Measurements from ENCODE around the gene SLC9A8.
A peak's percentile ranks its signal among the peaks of the same experiment; 100 is the strongest.

Gene SLC9A8

DNA sequence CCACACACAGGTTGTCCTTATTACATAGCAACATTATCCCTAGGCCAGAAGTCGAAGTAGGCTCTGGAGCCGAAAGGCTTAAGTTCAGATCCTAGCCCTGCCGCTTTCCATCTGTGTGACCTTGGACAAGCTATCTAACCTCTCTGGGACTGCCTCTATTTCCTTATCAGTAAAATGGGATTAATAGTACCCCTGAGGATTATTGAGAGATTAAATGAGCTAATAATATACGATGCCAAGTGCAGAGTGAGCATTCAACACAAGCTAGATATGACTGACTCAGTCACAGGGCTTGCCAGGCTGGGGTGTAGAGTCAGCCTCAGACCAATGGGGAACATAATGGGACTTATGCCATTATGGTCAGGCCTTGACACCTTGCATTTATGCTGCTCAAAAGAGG is 111.6 kb downstream of the SLC9A8 start:
- no peak for DNase-seq

DNA sequence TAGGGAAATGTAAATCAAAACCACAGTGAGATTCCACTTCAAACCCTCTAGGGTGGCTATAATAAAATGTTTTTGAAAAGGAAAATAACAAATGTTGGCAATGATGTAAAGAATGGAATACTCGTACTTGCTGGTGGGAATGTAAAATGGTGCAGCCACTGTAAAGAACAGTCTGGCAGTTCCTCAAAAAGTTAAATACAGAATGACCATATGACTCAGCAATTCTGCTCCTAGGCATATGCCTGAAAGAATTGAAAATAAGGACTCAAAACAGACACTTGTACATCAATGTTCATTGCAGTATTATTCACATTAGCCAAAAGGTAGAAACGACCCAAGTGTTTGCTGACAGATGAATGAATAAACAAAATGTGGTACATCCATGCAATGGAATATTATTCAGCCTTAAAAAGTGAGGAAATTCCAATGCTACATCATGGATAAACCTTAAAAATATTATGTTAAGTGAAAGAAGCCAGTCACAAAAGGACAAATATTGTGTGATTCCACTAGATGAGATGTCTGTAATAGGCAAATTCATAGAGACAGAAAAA is 113.3 kb downstream of the SLC9A8 start:
- no peak for DNase-seq

DNA sequence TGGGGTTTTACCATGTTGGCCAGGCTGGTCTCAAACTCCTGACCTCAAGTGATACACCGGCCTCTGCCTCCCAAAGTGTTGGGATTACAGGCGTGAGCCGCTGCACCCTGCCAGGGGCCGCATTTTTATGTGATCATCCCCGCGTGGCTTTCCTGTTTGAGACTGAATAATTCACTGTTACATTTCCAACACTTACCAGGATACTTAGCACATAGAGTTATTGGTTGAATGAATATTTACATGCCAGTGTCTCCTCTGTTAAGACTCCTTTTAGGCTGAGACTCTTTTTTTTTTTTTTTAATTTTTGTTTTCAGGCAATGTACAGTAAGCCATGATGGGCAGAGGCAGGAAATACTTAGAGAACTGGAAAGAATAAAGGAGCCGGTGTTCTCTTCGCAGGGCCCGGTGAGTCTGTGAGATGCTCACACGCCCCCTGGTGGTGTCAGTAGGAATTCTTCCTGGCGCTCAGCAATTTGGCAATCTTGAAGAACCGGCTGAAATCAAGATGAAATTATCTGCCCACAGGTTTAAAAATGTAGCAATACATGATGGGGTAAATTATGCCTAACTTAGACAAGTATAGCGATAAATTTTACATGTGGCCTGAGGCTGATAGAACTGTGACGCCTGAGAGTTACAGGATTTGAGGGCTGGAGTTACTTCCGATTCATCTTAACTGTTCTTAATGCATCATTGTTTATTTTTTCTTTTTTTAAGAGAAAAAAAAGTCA is 115.9 kb downstream of the SLC9A8 start:
- peak; percentile 79 for DNase-seq

DNA sequence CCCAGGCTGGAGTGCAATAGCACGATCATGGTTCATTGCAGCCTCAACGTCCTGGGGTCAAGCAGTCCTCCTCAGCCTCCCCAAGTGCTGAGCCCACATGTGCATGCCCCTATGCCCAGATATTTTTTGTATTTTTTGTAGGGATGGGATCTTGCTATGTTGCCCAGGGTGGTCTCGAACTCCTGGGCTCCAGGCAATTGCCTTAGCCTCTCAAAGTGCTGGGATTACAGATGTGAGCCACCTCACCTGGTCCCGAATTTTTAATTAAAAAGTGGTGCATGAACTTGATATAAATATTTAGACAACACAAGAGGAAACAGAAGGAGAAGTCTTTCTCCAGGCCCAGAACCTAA is 116.5 kb downstream of the SLC9A8 start:
- no peak for DNase-seq

DNA sequence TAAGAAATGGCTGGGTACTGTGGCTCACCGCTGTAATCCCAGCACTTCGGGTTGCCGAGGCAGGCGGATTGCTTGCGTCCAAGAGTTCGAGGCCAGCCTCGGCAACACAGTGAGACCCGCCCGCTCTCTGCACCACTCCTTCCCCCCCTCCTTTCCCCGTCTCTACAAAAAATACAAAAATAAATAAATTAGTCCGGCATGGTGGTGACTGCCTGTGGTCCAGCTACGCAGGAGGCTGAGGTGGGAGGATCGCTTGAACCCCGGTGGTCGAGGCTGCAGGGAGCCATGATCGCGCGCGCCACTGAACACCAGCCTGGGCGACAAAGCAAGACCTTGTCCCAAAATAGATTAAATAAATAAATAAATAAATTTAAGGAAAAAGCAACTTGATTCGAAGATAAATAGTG is 123.1 kb downstream of the SLC9A8 start:
- DNase-seq = no peak

DNA sequence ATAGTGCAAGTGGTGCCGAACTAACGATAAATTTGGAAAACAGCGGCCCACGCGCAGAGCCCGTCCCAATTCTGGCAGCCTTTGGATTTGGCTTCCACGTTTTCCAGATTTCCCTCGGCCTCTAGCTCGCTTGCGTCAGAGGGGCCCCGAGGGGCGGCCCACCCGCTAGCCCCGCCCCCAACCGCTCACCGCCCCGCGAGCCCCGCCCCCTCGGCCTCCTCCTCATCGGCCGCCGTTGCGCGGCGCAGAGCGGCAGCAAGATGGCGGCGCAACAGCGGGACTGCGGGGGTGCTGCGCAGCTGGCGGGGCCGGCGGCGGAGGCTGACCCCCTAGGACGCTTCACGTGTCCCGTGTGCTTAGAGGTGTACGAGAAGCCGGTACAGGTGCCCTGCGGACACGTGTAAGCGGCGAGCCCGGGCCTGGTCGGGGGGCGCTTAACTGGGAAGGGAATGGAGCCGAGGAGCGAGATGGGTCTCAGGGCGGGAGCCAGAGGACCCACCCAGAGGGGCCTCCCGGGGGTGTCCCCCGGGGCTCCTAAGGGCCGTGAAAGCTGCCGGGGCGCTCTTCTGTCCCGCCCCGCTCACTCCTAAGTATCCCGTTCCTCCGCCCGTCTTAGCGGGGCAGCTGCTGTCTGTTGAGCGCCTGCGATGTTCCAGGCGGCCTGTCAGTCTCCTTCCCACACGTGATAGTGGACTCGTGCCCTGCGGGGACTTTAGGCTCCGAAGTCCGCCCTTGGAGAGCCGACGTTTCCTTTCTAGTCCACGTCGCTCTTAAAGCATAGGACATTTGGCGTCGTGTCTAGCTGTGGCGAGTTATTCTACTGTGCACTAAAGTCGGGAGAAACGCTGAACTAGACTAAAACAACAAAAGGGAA is 123.8 kb downstream of the SLC9A8 start, which contains the start of gene RNF114:
TSS of gene RNF114 (plus strand) at position 245 of the 874 bp plus-strand sequence. CDS start at position 261, 16 bp downstream.
- peak; percentile 88 for DNase-seq

DNA sequence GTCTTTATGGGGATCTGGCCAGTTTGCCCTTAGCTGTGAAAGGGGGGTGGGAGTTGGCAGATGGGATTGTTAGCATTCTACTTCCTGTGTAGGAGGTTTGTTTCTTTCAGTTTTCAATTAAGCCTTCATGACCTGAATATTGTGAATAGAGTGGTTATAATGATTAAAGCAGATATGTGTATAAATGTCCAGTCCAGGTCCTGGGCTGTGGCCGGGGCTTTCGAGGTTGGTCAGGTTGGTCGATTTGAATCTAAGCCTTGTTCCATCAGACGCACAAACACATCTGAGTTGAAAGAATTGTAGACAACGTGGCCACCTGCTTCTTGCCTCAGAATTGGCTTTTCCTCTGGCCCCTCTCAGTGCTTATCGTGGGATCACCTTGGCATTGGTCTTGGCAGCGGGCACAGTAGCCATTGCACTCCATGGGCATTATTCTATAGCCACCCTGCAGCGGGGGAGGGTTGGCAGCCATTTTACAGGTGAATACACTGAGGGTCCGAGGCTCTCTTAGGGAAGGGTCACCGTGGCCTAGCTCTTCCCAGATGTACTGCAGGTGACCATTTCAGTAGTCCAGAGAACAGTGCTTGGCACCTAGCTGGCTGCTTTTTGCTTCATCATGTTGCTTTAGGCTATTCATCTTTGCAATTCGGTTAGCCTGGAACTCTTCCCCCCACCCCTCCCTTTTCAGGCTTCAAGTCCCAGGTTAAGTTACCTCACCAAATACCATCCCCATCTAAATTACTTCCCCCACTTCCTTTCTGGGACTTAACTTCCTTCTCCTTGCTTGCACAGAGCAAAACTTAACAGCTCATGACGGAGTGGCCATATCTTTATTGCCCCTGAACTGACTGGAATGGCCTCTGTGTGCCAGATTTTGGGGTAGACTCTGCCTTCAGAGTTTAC is 124.7 kb downstream of the SLC9A8 start:
- DNase-seq = no peak

DNA sequence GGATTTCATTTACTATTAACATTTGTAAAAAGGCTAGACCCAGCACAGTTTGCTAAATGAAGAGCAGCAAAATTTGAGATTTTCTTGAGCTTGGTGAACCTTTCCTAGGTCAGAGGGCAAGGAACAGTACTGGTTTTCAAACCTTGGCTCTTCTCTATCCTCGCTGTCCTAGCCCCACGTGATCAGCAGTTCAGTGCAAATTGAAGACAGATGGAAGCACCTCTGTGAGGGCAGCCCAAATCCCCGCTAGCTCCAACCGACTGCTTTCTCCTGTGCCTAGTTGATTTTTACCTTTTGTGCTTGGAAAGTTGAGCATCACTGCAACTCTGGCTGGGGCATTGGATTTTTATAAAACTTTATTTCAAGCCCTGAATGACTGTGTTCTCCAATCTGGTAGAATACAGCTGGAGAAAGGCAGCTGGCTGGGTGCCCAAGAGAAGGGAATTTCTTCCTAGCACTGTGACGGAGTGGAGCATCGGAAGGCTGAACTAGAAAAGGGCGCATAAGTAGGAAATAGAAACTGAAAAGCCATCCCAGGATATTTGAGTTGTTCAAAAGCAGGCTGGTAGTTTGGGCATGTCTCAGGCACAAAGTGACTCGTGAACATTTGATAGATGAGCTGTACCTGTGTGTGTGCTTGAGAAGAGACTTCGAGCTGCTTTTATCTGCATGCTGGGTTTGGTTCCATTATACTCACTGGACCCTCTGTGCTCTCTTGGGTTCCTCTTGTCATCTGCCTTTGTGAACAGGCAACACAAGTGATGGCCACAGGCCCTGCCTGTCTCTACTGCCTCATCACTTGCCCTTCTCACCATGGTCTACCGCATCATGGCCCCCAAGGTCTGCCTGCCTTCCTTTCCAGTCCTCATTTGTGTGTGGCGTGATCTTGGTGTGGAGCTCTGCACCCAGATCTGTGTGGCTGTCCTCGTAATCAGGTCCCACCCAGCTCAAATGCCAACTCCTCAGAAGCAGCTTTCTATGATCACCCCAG is 125.8 kb downstream of the SLC9A8 start:
- no peak for DNase-seq

DNA sequence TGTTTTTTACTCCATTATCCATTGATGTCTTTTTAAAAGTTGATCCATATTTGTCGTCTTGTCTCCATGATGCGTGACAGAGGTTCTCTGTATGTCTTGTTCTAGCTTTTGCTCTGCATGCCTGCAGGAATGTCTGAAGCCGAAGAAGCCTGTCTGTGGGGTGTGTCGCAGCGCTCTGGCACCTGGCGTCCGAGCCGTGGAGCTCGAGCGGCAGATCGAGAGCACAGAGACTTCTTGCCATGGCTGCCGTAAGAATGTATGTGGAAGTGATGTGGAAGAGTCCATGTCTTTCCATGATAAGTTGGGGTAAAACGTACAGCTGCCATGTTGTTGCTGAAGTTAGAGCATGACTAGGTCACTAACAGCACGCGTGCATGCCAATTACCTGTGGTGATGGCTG is 128.8 kb downstream of the SLC9A8 start:
- DNase-seq = no peak

All from activated CD4-positive, CD25-positive, alpha-beta regulatory T cell treated with anti-CD3 and anti-CD28 coated beads, Interleukin-2, amount 50 U/mL, for 72 hours (primary cell).